HG03439 (cell line): ENCODE measurements around the gene METTL16.
"Not testable (repeated sequence)": the region's sequence is repeated elsewhere in the genome, so short reads cannot be mapped to it uniquely, and the experiment has no call there.

ENCODE experiments used
- ATAC-seq: cut with Tn5 transposase; IDR thresholded peaks from one replicate; pipeline ENCODE4 v1.9.1; 2021; ENCODE audit warnings: mild to moderate bottlenecking, moderate library complexity; ENCODE audit not compliant: unreplicated experiment

Gene METTL16

GRCh38 chr17:2502871-2503580 is 8.7 kb downstream of the METTL16 start:
- ATAC-seq, result no peak

GRCh38 chr17:2500446-2500845 is 11.2 kb downstream of the METTL16 start:
- ATAC-seq, result no peak

- not testable (repeated sequence) for ATAC-seq
Observed at GRCh38 chr17:2489286-2489685, 22.4 kb downstream of the METTL16 start.

DNA sequence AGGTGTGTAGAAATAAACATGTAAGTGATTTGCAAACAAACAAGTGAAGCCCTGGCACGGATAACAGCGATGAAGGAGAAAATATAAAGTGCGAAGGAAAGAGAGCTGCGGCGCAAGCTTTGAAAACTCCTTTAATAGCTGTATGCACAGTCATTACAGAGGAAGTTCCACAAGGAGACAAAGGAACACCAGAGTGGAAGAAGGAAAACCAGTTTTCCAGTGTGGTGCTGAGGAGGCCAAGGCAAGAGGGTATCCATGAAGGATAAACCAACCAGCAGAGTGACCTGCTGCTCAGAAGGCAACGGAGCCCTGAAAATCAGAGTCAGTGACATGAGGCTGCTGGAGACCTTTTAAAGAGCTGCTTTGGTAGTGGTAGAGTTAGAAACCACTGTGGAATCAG is 24.4 kb downstream of the METTL16 start:
- no peak for ATAC-seq

DNA sequence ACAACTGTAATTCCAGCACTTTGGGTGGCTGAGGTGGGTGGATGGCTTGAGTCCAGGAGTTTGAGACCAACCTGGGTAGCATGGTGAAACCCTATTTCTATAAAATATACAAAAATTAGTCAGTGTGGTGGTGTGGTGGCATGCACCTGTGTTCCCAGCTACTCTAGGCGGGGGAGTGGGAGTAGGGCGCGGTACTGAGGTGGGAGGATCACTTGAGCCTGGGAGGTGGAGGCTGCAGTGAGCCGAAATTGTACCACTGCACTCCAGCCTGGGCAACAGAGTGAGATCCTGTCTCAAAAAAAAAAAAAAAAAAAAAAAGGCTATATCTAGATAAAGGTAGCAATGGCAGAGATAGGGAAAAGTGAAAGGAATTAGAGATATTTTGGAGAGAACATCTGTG is 25.0 kb downstream of the METTL16 start:
- not testable (repeated sequence) for ATAC-seq

DNA sequence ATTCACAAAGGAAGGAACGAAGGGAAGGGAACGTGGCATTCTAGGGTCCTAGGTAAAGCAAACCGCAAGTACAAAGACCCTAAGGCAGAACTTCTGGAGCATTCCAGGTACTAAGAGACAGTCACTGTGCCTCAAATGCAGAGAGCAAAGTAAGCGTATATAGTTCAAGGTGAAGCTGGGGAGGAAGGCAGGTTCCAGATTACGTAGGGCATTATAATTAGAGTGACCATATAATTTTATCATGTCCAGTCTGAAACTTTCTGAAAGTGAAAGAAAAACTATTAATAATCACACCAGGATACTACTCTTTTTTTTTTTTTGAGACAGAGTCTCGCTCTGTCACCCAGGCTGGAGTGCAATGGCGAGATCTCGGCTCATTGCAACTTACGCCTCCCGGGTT is 25.7 kb downstream of the METTL16 start:
- no peak for ATAC-seq

GRCh38 chr17:2485543-2485942 is 26.1 kb downstream of the METTL16 start:
- no peak for ATAC-seq

- no peak for ATAC-seq
Observed at GRCh38 chr17:2484876-2485275, 26.8 kb downstream of the METTL16 start.

DNA sequence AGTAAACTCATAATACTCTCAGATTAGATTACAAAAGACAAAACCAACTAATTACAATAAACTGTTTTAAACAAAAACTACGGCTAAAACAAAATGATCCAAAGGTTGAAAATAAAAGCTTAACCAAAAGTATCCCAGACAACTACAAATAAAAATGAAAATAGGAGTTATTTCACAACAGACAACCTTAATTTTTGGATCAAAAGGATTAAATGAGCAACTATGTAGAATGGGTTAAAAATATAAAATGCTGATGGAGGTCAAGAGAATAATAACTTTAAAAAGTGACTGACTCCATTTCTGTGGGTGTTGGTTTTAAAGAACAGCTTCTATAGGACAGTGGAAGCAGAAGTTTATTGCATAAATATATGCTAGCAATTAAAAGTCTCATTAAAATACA is 28.6 kb downstream of the METTL16 start:
- ATAC-seq, result no peak

GRCh38 chr17:2482218-2482617 is 29.5 kb downstream of the METTL16 start:
- no peak for ATAC-seq

DNA sequence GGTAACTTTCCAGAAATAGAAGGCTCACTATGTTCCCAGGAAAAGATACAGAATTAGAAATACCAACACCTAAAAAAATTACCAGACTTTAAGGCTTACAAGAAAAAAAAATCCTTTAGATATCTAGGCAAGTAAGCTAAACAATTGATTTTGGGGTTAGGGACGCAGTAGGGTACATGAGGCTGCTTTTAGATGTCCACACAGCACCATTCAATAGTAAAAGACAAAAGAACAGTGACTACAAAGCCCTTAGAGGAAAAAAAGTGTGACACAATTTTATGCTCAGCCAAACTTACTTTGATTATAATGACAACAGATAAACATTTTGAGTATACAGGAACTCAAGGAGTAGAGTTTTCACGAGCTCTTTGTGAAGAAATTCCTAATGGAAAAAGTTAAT is 29.9 kb downstream of the METTL16 start:
- no peak for ATAC-seq

- ATAC-seq, result no peak
Observed at GRCh38 chr17:2478458-2478857, 33.2 kb downstream of the METTL16 start.

DNA sequence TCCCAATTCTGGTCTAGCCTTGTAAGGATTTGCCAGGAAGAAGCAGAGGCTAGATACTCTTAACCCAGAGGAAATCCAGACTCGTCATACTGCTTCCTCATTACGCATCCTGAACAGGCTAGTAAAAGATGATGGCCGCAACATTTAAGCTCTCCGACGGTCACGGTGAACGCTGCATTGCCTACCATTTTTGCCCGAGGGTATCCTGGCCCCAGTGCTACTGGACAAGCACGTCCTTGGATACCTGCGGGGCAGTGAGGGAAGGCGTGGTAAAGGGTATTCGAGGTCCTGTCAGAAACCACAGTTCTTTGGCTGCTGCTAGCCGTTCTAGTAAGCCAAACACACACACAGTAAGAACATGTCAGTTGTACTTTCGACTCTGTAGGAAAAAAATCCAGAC is 36.6 kb downstream of the METTL16 start:
- no peak for ATAC-seq

GRCh38 chr17:2474371-2474770 is 37.3 kb downstream of the METTL16 start:
- ATAC-seq, result no peak

DNA sequence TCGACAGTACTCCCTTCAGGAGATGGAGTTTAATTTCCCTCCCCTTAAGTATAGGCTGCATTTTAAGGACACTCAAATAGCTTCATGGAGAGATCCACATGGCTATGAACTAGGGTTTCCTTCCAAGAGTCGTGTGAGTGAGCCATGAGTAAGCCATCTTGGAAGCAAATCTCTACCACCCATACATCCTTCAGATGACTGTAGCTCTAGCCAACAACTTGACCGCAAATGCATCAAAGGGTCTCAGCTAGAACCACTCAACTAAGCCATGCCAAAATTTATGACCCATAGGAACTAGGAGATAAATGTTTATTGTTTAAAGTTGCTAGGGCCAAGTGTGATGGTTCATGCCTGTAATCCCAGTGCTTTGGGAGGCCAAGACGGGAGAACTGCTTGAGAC is 43.4 kb downstream of the METTL16 start:
- ATAC-seq, result no peak

- no peak for ATAC-seq
Observed at GRCh38 chr17:2466931-2467330, 44.8 kb downstream of the METTL16 start.

- no peak for ATAC-seq
Observed at GRCh38 chr17:2462481-2462880, 49.2 kb downstream of the METTL16 start.

DNA sequence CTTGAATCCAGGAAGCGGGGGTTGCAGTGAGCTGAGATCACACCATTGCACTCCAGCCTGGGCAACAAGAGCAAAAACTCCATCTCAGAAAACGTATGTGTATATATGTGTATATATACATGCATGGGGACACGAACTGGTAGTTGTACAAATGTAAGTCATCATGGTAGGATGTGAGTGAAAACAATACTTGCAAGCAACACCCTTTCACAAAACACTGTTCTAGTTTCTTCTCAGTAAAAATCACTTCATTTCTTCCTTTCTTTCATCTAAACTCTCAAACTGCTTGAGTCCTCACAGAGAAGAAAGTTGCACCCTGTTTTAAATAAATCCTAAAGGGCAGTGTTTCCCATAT is 51.8 kb downstream of the METTL16 start:
- ATAC-seq, result no peak

GRCh38 chr17:2457913-2458312 is 53.8 kb downstream of the METTL16 start:
- ATAC-seq, result no peak

GRCh38 chr17:2456475-2456874 is 55.2 kb downstream of the METTL16 start:
- ATAC-seq, result no peak

DNA sequence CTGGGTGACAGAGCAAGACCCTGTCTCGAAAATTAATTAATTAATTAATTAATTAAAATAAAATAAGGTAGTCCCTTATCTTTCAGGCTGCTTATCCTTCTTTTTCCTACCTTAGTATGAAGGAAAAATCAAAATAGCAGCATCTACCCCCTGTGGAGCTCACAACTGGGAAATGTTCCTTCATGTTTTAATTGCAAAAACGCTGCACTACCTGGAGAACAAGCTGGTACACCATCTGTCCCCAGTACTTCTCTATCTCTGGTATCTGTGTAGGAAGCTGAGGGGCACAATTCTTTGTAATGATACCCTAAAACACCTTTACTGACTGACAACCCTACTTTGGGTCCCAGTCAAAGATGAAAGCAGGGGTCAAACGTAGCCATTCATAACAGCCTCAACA is 55.7 kb downstream of the METTL16 start:
- ATAC-seq, result no peak

- ATAC-seq, result no peak
Observed at GRCh38 chr17:2453866-2454265, 57.8 kb downstream of the METTL16 start.

DNA sequence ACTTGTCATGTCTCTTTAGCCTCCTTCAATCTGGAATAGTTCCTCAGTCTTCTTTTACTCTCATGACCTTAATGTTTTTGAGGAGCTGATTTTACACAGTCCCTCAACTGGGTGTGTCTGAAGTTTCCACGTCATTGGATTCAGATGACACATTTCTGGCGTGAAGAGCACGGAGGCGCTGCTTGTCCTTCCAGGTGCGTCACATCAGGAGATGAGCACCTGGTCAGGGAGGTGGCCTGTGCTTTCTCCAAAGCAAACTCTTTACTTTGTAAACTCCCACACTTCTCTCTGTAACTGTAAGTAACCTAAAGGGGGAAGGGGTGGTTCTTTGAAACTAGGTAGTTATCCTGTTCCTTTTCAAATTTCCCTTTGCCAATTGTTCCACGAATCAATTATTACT is 58.4 kb downstream of the METTL16 start:
- no peak for ATAC-seq
